Mesenchymal stem cell (in vitro differentiated cells and primary cell): ENCODE data around the gene DENND4C.

Source experiments
- DNase-seq: peaks from one replicate; pipeline ENCODE4 v3.0.0-alpha.2; 2013
- H2AFZ ChIP-seq: one replicate; pipeline ENCODE4 v1.6.1; 2013; ENCODE audit warnings: low read depth, mild to moderate bottlenecking, control low read depth, inconsistent platforms, low read length, moderate library complexity
- H2AK5ac ChIP-seq: 2 replicates; pipeline ENCODE4 v1.6.1; 2013; ENCODE audit warnings: low read length, moderate library complexity, mild to moderate bottlenecking, inconsistent platforms; ENCODE audit not compliant: severe bottlenecking
- H2BK120ac ChIP-seq: one replicate; pipeline ENCODE4 v1.6.1; 2013; ENCODE audit warnings: low read depth, mild to moderate bottlenecking, inconsistent platforms, low read length, moderate library complexity
- H2BK12ac ChIP-seq, 2 experiments: one replicate each; pipeline ENCODE4 v1.6.1; 2013; ENCODE audit warnings: inconsistent platforms in 2 of 2, low read length in 2 of 2, mild to moderate bottlenecking in 2 of 2, moderate library complexity in 2 of 2, control low read depth in 1 of 2
- H2BK15ac ChIP-seq: one replicate; pipeline ENCODE4 v1.6.1; 2013; ENCODE audit warnings: mild to moderate bottlenecking, low read depth, inconsistent platforms; ENCODE audit not compliant: poor library complexity, severe bottlenecking
- H2BK5ac ChIP-seq: 2 replicates; pipeline ENCODE4 v1.6.1; 2013; ENCODE audit warnings: low read depth, mild to moderate bottlenecking, low read length, control low read depth, inconsistent platforms; ENCODE audit not compliant: poor library complexity, severe bottlenecking
- H3K14ac ChIP-seq, 2 experiments: one replicate each; pipeline ENCODE4 v1.6.1; 2013; ENCODE audit warnings: inconsistent platforms in 2 of 2, low read length in 2 of 2, control low read depth in 1 of 2, mild to moderate bottlenecking in 1 of 2, moderate library complexity in 1 of 2
- H3K18ac ChIP-seq, 2 experiments: one replicate each; pipeline ENCODE4 v1.6.1; 2013; ENCODE audit warnings: inconsistent platforms in 2 of 2, low read length in 2 of 2, control low read depth in 1 of 2, low read depth in 1 of 2, mild to moderate bottlenecking in 1 of 2
- H3K23ac ChIP-seq, 2 experiments: one replicate each; pipeline ENCODE4 v1.6.1; 2013; ENCODE audit warnings: inconsistent platforms in 2 of 2, low read length in 2 of 2, mild to moderate bottlenecking in 2 of 2, moderate library complexity in 2 of 2, control low read depth in 1 of 2
- H3K27ac ChIP-seq: 2 replicates; pipeline ENCODE4 v1.5.1; 2013; ENCODE audit warnings: mild to moderate bottlenecking, moderate library complexity, low read length, control low read depth, inconsistent platforms; ENCODE audit not compliant: poor library complexity, severe bottlenecking
- H3K27me3 ChIP-seq, 2 experiments: 2 replicates each; pipeline versions ENCODE4 v1.6.1 to v1.7.0; 2013; ENCODE audit warnings: low read length in 2 of 2, mild to moderate bottlenecking in 2 of 2, moderate library complexity in 2 of 2, control low read depth in 1 of 2, inconsistent platforms in 1 of 2; ENCODE audit not compliant: control insufficient read depth in 1 of 2, insufficient read depth in 1 of 2
- H3K36me3 ChIP-seq, 2 experiments: 2 replicates each; pipeline versions ENCODE4 v1.6.1 to v1.7.0; 2013; ENCODE audit warnings: low read length in 2 of 2, control low read depth in 1 of 2, inconsistent platforms in 1 of 2, low read depth in 1 of 2, mild to moderate bottlenecking in 1 of 2; ENCODE audit not compliant: insufficient read depth in 2 of 2, control insufficient read depth in 1 of 2
- H3K4ac ChIP-seq, 2 experiments: one replicate each; pipeline ENCODE4 v1.6.1; 2013; ENCODE audit warnings: inconsistent platforms in 2 of 2, low read length in 2 of 2, mild to moderate bottlenecking in 2 of 2, moderate library complexity in 2 of 2, control low read depth in 1 of 2, low read depth in 1 of 2
- H3K4me1 ChIP-seq: 2 replicates; pipeline ENCODE4 v1.6.1; 2013; ENCODE audit warnings: low read depth, low read length, control low read depth; ENCODE audit not compliant: control insufficient read depth, insufficient read depth
- H3K4me2 ChIP-seq: 2 replicates; pipeline ENCODE4 v1.6.1; 2013; ENCODE audit warnings: low read length, mild to moderate bottlenecking, inconsistent platforms; ENCODE audit not compliant: poor library complexity, severe bottlenecking
- H3K4me3 ChIP-seq, 2 experiments: 2 replicates each; pipeline versions ENCODE4 v1.5.1 to v1.7.0; 2013; ENCODE audit warnings: low read length in 2 of 2, mild to moderate bottlenecking in 2 of 2, control low read depth in 1 of 2, low read depth in 1 of 2; ENCODE audit not compliant: insufficient read depth in 1 of 2
- H3K79me1 ChIP-seq: replicated peaks from 2 replicates; pipeline ENCODE4 v1.6.1; 2013; ENCODE audit warnings: mild to moderate bottlenecking, control low read depth, low read length, inconsistent platforms; ENCODE audit not compliant: poor library complexity, severe bottlenecking
- H3K9ac ChIP-seq: 2 replicates; pipeline ENCODE4 v1.7.0; 2013; ENCODE audit warnings: mild to moderate bottlenecking, low read length, moderate library complexity
- H3K9me3 ChIP-seq: 2 replicates; pipeline ENCODE4 v1.7.0; 2013; ENCODE audit warnings: mild to moderate bottlenecking, low read length; ENCODE audit not compliant: control insufficient read depth
- H4K8ac ChIP-seq: one replicate; pipeline ENCODE4 v1.6.1; 2013; ENCODE audit warnings: inconsistent platforms, mild to moderate bottlenecking, low read length, moderate library complexity
- H4K91ac ChIP-seq: one replicate; pipeline ENCODE4 v1.6.1; 2013; ENCODE audit warnings: mild to moderate bottlenecking, low read length, inconsistent platforms
- WGBS: methylation state at CpG from one replicate; pipeline ENCODE4 v1.1.7; 2013; ENCODE audit warnings: mixed read lengths; 5-methylcytosine and 5-hydroxymethylcytosine counted together

Gene DENND4C

GRCh38 chr9:19241728-19242127 lies 11.2 kb downstream of the DENND4C start:
- H3K4me2 ChIP-seq, result no peak overlapping the region
- no peak overlapping the region for H3K4me3 ChIP-seq
- peaks cover 8% of the 10 kb centered on the region for H3K79me1 ChIP-seq
- no peak overlapping the region for H3K14ac ChIP-seq
- no peak overlapping the region for H2AFZ ChIP-seq
- H4K8ac ChIP-seq, result no peak overlapping the region
- H3K27me3 ChIP-seq, result no peaks in the 10 kb centered on the region
- WGBS, result 88% methylated on average over 5 of the region's 6 CpGs
- H2BK120ac ChIP-seq, result no peak overlapping the region
- no peak overlapping the region for H3K23ac ChIP-seq
- no peak overlapping the region for H4K91ac ChIP-seq
- H2BK15ac ChIP-seq, result no peak overlapping the region
- H3K9me3 ChIP-seq, result no peaks in the 10 kb centered on the region
- no peak overlapping the region for H2BK5ac ChIP-seq
- no peak overlapping the region for H3K18ac ChIP-seq
- H2AK5ac ChIP-seq, result no peak overlapping the region
- peaks cover 2% of the 10 kb centered on the region for H3K4me1 ChIP-seq
- no peak overlapping the region for H3K9ac ChIP-seq
- H2BK12ac ChIP-seq, result no peak overlapping the region
- no peak overlapping the region for H3K27ac ChIP-seq
- H3K36me3 ChIP-seq, result peaks cover 12 to 30% of the 10 kb centered on the region in 2 experiments
- no peak for DNase-seq
- H3K4ac ChIP-seq, result no peak overlapping the region

GRCh38 chr9:19243366-19244033 lies 13.0 kb downstream of the DENND4C start:
- H3K9me3 ChIP-seq, result no peaks in the 10 kb centered on the region
- no peak overlapping the region for H2BK15ac ChIP-seq
- no peak overlapping the region for H4K8ac ChIP-seq
- H3K27me3 ChIP-seq, result no peaks in the 10 kb centered on the region
- H2AK5ac ChIP-seq, result no peak overlapping the region
- peaks cover 8% of the 10 kb centered on the region for H3K79me1 ChIP-seq
- H3K18ac ChIP-seq, result no peak overlapping the region
- peaks cover 2% of the 10 kb centered on the region for H3K4me1 ChIP-seq
- H2BK5ac ChIP-seq, result no peak overlapping the region
- H3K4me3 ChIP-seq, result no peak overlapping the region
- no peak for DNase-seq
- WGBS, result 94% methylated on average over 8 of the region's 10 CpGs
- peaks cover 12 to 33% of the 10 kb centered on the region in 2 experiments for H3K36me3 ChIP-seq
- no peak overlapping the region for H4K91ac ChIP-seq
- H3K9ac ChIP-seq, result no peak overlapping the region
- H3K4ac ChIP-seq, result no peak overlapping the region
- no peak overlapping the region for H3K4me2 ChIP-seq
- no peak overlapping the region for H2AFZ ChIP-seq
- no peak overlapping the region for H2BK120ac ChIP-seq
- no peak overlapping the region for H3K27ac ChIP-seq
- no peak overlapping the region for H3K14ac ChIP-seq
- no peak overlapping the region for H2BK12ac ChIP-seq
- no peak overlapping the region for H3K23ac ChIP-seq

DNA sequence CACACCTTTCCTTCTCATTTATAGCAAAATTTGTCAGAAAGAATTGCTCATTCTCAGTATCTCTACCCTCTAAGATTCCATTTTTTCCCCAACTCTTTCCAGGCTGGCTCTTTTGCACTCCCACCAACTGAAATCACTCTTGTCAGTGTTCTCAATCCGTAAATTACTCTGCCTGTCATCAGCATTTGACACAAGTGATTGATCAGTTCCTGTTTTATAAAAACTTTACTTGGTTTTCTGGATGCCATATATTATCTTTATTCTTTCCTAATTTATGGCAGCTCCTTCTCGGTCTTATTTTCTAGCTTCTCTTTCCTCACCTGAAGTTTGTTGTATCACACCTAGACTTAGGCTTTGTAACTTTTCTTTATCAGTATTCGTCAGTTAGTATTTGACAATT lies 16.4 kb downstream of the DENND4C start:
- Histone ChIP-seq H3K79me1 (peaks cover 7% of the 10 kb centered on the region), H3K9ac (no peak overlapping the region), H3K18ac (no peak overlapping the region), H3K4me2 (no peak overlapping the region), H3K9me3 (no peaks in the 10 kb centered on the region), H4K8ac (no peak overlapping the region), H3K27ac (no peak overlapping the region), H2AFZ (no peak overlapping the region), H3K27me3 (no peaks in the 10 kb centered on the region), H3K4me1 (peaks cover 1% of the 10 kb centered on the region), H2BK12ac (no peak overlapping the region), H3K23ac (no peak overlapping the region), H2BK15ac (no peak overlapping the region), H3K36me3 (peaks cover 9 to 11% of the 10 kb centered on the region in 2 experiments), H2BK120ac (no peak overlapping the region), H3K14ac (no peak overlapping the region), H3K4ac (no peak overlapping the region), H2AK5ac (no peak overlapping the region), H2BK5ac (no peak overlapping the region), H4K91ac (no peak overlapping the region), H3K4me3 (no peak overlapping the region)
- 100% methylated on average over 2 of the region's 3 CpGs for WGBS
- no peak for DNase-seq

- H3K4me3 ChIP-seq, result no peak overlapping the region
- no peaks in the 10 kb centered on the region for H3K27me3 ChIP-seq
- H3K4ac ChIP-seq, result no peak overlapping the region
- DNase-seq, result no peak
- H3K23ac ChIP-seq, result no peak overlapping the region
- no peak overlapping the region for H2BK15ac ChIP-seq
- H4K91ac ChIP-seq, result no peak overlapping the region
- peaks cover 7% of the 10 kb centered on the region for H3K79me1 ChIP-seq
- H2BK12ac ChIP-seq, result no peak overlapping the region
- no peaks in the 10 kb centered on the region for H3K9me3 ChIP-seq
- H3K4me1 ChIP-seq, result peaks cover 1% of the 10 kb centered on the region
- H2BK5ac ChIP-seq, result no peak overlapping the region
- no peak overlapping the region for H3K14ac ChIP-seq
- peaks cover 6 to 11% of the 10 kb centered on the region in 2 experiments for H3K36me3 ChIP-seq
- H3K18ac ChIP-seq, result no peak overlapping the region
- H2BK120ac ChIP-seq, result no peak overlapping the region
- H2AFZ ChIP-seq, result no peak overlapping the region
- H4K8ac ChIP-seq, result no peak overlapping the region
- no peak overlapping the region for H3K9ac ChIP-seq
- H3K27ac ChIP-seq, result no peak overlapping the region
- H3K4me2 ChIP-seq, result no peak overlapping the region
- H2AK5ac ChIP-seq, result no peak overlapping the region
- 100% methylated on average over 1 of the region's 2 CpGs for WGBS
Observed at GRCh38 chr9:19247420-19247819, 16.9 kb downstream of the DENND4C start.
